IPS DF 4.7 (cell line): ENCODE data around the gene FASN.

ENCODE experiments used
- DNase-seq: peaks from one replicate; pipeline ENCODE4 v3.0.0-alpha.2; 2013; ENCODE audit warnings: low spot score; ENCODE audit errors: extremely low read depth

The FASN gene

GRCh38 chr17:82088838-82089722 lies 9.0 kb downstream of the FASN start:
- no peak for DNase-seq

- no peak for DNase-seq
Observed at GRCh38 chr17:82087961-82088837, 9.8 kb downstream of the FASN start.

GRCh38 chr17:82086941-82087906 lies 10.8 kb downstream of the FASN start:
- no peak for DNase-seq

GRCh38 chr17:82085931-82086764 lies 11.9 kb downstream of the FASN start:
- DNase-seq: no peak

- no peak for DNase-seq
Observed at GRCh38 chr17:82085031-82085861, 12.8 kb downstream of the FASN start.

GRCh38 chr17:82084373-82085030 lies 13.5 kb downstream of the FASN start:
- no peak for DNase-seq

GRCh38 chr17:82083533-82084359 lies 14.3 kb downstream of the FASN start:
- no peak for DNase-seq

GRCh38 chr17:82083009-82083408 lies 15.0 kb downstream of the FASN start:
- DNase-seq: no peak

- DNase-seq: no peak
Observed at GRCh38 chr17:82082456-82082855, 15.6 kb downstream of the FASN start.

GRCh38 chr17:82081966-82082365 lies 16.1 kb downstream of the FASN start:
- DNase-seq: no peak

GRCh38 chr17:82081546-82081945 lies 16.5 kb downstream of the FASN start:
- DNase-seq: no peak

GRCh38 chr17:82080789-82081464 lies 17.1 kb downstream of the FASN start:
- DNase-seq: no peak

GRCh38 chr17:82080048-82080788 lies 17.8 kb downstream of the FASN start:
- DNase-seq: no peak

GRCh38 chr17:82079001-82079677 lies 18.9 kb downstream of the FASN start:
- no peak for DNase-seq

GRCh38 chr17:82078433-82078832 lies 19.6 kb downstream of the FASN start:
- DNase-seq: no peak
